Activated CD4-positive, alpha-beta T cell treated with anti-CD3 and anti-CD28 coated beads, Interleukin-10, Interleukin-2, amounts not matched to agents 100 ng/mL and 50 ng/mL, durations not matched to agents 16 hours and 8 hours (primary cell): ENCODE measurements around the gene CKAP5.
A peak's percentile ranks its signal among the peaks of the same experiment; 100 is the strongest.

Experiments
- DNase-seq: peaks from one replicate; pipeline ENCODE4 v3.0.0-alpha.2; 2020

The CKAP5 gene

DNA sequence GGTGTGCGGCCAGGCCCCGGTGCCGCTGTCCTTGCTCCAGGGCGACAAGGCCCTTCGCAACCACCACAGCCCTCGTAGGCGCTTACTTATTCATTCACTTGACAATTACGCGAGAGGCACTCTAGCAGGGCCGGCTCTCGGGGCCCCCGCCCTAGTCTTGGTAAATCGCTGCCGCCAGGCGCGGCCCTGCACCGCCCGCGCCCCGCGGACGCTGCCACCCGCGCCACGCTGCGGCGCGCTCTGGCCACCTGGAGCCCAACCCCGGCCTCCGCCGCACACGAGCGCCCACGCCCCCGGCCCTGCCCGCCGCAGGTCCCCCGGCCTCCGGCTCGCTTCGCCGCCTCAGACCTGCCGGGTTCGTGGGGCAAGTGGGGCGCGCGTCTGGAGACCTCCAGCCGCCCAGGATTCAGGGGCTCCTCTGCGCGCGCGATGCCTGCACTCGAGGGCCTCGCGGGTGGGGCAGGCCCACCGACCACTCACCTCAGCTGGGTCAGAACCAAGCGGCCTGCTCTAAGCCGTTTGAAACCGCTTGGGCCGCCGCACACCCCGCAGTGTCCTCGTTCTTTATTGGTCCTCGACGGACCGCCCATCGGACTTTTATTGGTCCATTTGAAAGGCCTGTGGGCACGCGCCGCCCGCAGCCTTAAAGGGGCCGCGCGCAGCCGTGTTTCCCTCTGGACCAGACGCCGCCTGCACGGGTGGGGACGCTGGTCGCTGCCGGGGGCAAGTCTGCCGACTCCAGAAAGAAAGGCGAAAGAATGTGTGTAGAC lies at the start of gene CKAP5:
CKAP5 (minus strand) TSS at position 541 of the 770 bp plus-strand sequence. CDS start 25,049 bp downstream, outside the sequence.
- DNase-seq = peak; percentile 95

DNA sequence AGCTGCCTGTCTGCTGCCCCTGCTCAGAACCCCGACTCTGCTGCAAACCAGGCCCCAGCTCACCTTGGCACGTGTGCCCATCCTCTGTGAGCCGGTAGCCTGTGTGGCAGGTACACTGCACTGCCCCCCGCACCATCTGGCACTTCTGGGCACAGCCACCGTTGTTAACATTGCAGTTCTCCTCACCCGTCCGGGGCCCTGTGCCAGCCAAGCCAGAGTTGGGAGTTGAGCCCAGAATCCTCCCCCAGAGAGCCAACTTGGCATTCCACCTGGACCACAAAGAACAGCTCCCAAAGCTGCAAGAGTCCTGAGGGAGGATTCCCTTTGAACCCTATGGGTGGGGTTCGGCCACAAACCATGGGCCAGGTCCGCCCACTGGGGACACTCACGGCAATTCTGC lies 49.7 kb upstream of the CKAP5 start:
- DNase-seq = no peak

DNA sequence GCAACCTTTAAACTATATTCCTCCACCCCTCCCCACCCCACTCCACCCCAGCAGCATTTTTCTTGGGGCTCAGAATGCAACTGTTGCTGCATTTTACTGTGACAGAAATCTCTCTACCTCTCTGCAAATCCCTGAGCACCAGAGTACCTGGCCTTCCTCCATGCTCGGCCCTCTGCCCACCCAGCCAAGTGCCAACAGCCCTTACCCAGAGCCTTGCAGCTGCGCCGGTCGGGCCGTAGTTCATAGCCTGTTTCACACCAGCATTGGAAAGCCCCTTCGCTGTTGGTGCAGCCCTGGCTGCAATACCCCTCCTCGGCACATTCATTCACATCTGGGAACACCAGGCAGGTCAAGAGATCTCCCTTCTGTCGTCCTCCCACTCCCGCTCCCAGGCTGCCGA lies 48.9 kb upstream of the CKAP5 start:
- DNase-seq = no peak

DNA sequence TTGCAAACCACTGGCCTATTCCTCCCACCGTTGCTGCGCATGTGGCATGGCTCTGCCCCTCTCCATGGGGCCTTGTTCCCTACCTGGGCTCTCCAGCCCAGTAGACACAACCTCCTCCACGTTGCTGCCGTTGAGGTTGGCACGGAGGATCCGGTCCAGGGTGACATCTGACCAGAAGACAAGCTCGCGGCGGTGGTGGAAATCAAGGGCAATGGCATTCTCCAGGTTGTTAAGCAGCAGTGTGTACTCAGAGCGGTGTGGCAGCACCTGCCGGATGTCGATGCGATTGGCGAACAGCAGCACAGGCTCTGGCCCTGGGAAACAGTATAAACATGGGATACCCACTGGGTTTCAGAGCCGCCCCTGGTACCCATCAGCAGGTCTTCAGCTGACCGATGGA lies 48.4 kb upstream of the CKAP5 start:
- DNase-seq = no peak

DNA sequence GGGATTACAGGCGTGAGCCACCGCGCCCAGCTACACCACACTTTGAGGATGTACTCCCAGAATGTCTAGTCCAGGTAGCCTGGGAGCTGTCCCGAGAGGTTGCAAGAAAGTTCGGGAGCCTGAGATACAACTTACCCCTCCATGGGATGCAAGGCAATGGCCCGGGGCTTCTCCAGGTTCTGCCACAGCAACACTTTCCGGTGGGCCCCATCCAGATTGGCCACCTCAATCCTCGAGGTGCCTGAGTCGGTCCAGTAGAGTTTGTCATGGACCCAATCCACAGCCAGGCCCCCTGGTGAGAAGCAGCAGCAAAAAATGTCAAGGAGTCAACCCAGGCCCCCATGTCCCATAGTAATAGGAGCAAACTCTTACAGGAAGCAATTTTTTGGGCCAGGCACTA lies 46.8 kb upstream of the CKAP5 start:
- DNase-seq = no peak

DNA sequence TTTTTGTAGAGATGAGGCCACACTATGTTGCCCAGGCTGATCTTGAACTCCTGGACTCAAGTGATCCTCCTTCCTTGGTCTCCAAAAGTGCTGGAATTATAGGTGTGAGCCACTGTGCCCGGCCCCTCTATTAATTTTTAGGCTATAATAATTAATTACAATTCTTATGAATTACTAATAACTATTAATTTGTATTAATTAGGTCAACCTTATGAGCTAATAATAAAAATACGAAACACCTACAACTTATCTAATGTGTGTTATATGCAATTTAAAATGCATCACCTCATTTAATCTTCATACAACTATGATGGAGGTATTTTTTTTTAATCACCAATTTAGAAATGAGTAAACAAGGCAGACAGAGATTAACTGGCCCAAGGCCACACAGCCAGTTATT lies 46.0 kb upstream of the CKAP5 start:
- no peak for DNase-seq

DNA sequence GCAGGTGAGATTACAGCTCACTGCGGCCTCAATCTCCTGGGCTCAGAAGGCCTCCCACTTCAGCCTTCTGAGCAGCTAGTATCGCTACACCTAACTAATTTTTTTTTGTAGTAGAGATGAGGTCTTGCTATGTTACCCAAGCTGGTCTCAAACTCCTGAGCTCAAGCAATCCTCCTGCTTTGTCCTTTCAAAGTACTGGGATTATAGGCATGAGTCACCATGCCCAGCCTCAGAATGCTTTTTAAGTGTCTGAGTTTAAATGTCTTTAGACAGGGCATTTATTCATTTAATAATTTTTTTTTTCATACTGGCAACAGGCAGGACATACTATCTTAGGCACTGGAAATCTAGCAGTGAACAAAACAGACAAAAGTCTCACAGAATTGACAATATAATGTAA lies 44.6 kb upstream of the CKAP5 start:
- no peak for DNase-seq

DNA sequence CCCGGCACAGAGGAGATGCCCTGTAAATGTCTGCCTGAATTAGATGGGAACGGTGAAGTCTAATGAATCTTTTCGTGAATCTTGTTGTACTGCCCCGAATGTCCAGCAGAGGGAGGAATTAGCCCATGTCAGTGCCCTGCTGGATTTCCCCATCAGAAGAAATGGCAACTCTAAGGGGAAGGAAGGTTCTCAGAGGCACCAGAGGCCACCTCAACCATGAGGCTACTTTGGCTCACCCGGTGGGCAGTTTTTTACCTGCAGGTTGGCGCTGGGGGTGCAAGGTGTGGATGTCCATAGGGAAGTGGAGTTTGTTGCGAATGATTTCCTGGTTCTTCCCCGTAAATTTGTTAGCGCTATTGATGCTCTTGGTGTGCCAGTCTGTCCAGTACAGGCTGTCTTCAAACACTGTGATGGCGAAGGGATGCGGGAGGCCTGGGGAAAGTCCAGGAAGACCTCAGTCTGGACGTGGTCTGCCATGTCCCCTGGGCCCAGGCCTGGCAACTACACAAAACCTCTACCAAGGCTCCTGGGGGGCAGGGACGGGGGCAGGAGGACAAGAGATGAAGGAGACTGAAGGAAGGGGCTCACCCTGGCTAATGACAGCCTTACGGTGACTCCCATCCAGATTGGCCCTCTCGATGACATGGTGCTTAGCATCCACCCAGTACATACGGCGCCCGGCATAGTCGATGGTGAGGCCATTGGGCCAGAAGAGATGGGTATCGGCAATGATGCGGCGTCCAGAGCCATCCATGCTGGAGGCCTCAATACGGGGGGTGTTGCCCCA lies 43.8 kb upstream of the CKAP5 start:
- DNase-seq = peak; percentile 76

DNA sequence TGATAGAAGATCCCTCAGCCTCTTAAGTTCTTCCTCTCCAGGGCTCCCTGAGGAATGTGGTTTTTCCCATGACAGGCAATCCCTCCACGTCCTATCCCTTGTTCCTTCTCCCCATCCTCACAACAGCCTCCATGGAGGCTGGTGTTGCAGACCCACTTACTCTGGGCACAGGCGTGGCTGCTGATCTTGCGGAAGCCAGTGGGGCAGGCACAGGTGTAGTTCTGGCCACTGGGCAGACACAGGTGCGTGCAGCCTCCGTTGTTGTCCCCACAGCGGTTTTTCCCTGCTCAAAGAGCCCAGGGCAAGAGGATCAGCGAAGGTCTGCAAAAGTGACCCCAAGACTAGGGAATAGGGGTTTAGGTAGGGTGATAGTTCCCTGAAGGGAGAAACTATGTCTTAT lies 43.2 kb upstream of the CKAP5 start:
- DNase-seq = no peak

DNA sequence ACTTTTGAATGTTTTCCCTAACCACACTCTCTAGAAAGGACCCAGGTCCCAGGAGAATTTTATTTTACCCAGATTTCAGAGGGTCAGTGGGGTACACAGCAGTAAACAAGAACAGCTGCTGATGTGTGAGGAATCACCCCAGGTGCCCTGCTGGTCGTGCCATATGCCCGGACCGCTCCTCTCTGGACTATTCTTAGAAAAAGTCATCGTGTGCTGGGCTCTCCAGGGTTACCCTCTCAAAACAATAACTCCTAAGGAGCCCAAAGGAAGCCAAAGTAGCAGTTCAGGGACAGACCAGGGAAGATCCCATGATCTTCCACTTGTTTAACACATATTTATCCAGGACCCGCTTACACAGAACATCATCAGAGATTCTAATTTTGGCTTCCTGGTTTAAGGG lies 42.6 kb upstream of the CKAP5 start:
- no peak for DNase-seq

DNA sequence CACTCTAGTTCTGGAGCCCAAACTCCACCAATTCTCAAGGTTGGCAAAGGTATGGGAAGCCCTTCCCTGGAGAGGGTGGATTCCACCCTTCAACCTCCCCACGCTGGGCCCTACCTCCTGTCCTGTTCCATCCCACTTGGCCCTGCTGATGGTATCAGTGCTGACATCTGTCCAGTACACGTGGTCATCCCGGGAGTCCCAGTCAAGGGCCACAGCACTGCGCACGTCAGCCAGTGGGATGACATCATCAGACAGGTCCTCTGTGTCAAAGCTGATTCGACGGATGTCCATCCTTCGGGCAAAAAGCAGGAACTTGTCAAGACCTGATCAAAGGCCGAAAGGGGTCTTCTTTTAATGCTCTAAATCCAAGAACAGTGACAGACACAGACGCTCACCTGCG lies 40.1 kb upstream of the CKAP5 start:
- DNase-seq = no peak

DNA sequence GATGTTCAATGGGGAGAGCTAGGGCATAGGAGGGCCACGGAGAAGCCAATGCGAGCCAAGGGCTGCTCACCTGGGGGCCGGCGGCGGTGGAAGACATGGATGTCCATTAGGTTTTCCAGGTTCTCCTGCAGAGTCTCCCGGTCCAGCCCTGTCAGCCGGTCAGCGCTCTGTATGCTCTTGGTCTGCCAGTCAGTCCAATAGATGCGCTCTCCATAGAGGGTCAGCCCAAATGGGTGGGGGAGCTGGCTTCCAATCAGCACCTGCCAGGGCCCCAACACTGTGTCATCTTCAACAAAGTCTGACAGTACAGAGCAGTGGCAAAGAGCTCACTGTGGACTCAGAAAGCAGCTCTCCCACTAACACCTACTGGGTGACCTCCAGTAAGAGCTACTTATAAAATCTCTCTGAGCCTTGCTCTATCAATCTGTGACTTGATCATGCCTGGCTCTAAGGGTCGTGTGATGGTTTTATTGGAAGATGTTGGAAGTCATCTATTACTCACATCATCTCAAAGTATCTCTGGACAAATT lies 33.0 kb upstream of the CKAP5 start:
- no peak for DNase-seq

DNA sequence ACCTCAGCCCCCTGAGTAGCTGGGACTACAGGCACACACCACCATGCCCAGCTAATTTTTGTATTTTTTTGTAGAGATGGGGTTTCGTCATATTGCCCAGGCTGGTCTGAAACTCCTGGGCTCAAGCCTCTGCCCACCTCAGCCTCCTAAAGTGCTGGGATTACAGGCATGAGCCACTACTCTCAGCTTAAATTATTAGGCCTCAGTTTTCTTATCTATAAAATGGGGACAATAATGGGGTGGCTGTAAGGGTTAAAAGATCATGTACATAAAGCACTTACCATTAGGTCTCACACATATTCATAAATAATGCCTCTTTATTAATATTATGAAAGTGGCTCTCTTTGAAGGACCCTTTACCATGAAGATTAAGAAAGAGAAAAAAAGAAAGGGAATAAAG lies 31.5 kb upstream of the CKAP5 start:
- DNase-seq = no peak

DNA sequence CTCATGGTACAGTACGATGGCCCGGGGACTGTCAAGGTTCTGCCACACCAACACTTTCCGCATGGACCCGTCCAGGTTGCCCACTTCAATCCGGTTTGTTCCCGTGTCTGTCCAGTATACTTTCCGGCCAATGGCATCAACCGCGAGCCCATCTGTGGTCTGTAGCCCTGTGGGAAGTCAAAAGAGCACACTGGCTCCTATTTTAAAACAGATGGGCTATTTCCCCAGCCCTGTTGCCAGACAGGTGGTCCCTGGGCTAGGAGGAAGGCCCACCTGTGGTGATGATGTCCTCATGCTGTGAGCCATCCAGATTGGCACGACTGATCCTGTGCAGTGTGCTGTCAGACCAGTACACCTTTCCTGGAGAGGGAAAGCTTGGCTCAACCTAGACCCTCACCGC lies 30.4 kb upstream of the CKAP5 start:
- no peak for DNase-seq

DNA sequence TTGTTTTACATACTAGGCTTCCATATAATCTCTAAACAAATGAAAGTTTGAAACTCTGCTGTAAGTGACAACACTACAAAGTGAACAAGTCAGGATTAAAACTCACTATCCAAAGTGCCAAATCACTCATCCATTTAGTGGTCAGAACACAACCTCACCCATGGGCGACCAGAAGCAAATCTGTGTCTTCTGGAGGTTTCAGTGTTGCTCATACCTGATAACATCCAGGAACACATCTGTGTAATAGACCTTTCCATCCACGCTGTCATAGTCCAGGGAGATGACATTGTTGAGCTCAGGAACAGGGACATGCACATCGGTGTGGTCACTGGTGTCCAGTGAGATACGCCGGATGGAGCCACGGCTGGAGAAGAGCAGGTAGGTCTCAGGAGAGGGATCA lies 28.5 kb upstream of the CKAP5 start:
- no peak for DNase-seq

DNA sequence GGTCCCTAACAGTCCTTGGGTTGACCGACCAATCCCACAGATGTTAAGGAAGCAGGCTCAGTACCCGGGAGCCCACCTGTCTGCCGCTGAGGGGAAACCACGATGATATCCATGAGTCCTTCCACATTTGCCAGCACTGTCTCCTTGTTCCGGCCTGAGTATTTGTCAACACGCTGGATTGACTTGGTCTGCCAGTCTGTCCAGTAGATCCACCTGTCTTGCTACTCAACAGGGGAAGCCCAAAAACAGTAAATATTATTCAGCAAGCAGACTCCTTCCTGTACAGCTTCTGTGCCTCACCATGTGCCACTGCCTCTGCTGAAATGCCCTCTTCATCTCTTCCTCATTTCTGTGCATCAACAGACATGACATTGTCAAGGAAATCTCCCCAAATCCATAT lies 22.8 kb upstream of the CKAP5 start:
- DNase-seq = no peak

DNA sequence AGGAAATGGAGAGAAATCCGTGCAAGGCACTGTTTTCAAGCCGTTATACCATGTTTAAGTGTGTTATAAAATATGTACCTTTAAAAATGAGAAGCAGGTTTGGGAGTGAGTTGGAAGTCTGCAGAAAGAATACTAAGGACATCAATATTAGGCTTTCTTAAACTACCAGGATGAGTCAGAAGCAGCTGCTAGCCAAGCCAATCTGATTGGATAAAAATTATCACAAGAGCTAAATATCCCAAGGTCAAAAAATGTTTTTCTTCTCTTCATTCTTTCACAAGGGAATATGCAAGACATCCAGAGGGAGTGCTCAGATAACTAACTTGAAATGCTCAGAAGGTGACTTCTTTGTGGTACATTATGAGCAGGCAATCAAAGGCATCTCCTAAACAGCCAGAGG lies 19.3 kb upstream of the CKAP5 start:
- DNase-seq = no peak

DNA sequence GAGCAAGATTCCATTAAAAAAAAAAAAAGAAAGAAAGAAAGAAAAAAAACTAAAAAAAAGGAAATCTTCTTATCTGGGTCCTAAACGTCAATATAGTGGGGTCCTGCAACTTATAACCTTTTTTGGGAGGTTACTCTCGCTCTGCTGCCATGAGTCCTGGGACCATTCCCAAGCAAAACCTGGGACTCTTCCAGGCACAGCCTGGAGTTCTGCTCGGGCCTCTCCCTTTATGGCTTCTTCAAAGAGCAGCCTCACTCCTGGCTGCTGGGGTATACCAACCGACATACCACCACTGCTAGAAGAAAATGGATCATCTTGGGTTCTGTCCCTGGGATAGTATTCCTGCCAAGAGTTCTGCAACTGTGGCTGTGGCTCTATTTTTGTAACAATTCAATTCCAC lies 14.1 kb upstream of the CKAP5 start:
- no peak for DNase-seq

DNA sequence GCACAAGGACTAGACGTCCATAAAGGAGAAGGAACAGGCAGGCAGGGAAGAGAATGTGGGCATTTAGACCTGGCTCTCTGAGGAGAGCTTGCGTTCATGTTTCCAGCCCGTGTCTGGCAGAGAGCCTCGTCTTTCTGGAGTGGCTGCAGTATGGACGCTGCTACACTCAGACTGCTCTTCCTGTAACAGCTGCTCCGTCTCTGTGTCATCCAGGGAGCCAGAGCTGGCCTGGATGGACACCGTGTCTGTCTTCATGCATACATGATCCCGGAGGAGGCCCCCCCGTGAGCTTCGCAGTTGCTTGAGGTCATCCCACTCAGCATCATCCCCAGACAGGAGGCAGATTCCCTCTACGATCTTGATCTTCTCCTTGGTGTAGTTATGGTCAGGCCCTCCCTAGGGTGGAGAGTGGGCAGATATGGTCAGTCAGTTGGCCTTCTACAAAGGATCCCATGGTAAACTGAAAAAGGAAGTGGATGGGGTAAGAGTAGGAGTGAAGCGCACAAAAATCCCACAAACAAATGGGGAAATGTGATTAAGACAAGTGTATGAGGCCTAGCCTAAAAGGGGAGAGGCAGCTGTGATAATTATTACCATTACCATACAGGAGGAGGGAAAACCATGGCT lies 13.0 kb upstream of the CKAP5 start:
- DNase-seq = no peak

DNA sequence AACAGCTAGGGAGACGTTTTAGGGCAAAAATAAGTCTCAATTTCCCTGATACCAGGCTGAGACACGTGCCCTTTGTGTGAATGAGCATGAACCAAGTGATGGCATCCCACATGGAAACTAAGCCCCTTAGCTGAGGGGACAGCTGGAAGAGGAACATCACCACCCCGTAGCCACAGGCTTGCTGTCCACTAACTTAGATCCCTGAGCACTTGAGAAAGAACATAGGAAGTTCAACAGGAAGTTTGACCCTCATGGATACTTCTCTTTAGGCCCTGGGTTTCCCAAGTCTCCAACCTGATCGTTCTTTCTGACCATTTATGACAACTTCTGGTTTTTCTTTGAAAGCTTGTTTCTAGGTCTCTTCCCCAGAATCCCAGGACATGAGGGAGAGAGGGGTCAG lies 11.6 kb upstream of the CKAP5 start:
- no peak for DNase-seq

DNA sequence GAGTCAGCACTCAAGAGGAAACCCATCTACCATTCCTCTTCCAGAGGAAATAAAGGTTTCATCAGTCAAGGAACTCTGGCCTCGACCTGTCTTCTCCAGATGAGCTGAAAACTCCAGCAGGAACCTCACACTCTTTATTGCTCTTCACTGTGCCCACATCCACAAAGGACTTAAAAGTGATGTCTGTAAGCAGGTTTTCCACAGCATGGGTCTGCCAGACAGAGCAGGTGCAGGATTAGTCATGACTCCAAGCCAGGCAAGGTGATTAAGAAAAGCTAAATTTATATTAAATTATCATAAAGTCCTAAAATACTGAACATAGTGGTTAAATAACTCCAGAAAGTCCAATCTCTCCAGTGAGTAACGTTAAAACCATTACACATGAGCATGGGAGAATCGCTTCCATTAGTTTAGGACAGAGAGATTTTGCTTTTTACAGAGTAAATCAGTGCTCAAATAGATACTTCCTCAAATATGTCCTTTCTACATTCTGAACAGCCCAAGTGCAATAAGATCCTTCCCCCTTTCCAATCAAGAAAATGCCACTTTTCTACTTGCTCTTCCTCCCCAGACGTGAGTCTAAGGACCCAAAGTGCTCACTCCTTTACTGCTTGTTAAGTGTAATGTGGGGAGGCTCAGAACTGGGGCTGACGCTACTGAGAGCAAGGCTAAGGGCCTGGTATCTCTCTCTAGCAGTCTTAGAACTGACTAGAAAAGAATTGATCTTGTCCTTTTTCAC lies 10.7 kb upstream of the CKAP5 start:
- no peak for DNase-seq

DNA sequence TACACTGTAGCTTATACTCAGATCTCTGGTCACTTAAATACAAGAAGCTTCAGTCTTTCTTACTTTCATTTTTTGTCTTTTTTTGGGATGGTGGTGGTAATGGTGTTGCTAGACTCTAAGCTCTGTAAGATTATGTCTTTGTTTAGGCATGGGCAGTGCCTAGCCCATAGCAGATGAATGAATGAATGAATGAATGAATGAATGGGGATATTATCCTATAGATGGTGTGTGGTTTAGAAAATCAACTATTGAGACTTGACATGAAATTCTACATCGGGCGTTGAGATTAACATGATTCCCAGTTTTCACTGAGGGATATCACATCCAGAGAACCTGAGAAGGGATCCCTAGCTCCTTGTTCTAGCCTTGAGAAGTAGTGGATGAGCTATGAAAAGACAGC lies 9.8 kb upstream of the CKAP5 start:
- DNase-seq = no peak

DNA sequence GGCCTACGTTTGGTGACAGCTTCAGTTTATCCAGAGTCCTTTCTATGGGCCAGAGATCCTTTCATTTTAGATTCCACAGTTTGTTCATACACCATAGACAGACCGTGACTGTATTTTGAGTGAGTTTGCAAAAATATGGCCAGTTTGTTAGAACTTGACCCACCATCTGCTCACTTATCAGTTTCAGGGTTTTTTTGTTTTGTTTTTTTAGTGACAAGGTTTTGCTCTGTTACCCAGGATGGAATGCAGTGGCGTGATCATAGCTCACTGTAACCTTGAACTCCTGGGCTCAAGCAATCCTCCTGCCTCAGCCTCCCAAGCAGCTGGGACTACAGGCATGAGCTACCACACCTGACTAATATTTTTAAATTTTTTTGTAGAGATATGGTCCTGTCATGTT lies 9.1 kb upstream of the CKAP5 start:
- DNase-seq = no peak
